Esophagus muscularis mucosa (tissue), 4 donors: ENCODE data around the gene TRAF3.

ENCODE experiments used
- EP300 ChIP-seq: sonication (generic); formaldehyde crosslinking; IDR thresholded peaks from one replicate; pipeline ENCODE4 v1.6.1; 2017; ENCODE audit warnings: antibody characterized with exemption
- POLR2A ChIP-seq: fragments of 450-650 bp; IDR thresholded peaks from one replicate; pipeline ENCODE4 v1.6.1; 2017; ENCODE audit warnings: antibody characterized with exemption, moderate library complexity, mild to moderate bottlenecking, low read depth
- TF ChIP-seq, protein P1 (sequence below), 3 experiments: fragments of 200-600 bp in 2 of 3; fragments of 450-650 bp in 1 of 3; sonication (generic) in 2 of 3; IDR thresholded peaks; one replicate each; pipeline ENCODE4 v1.5.1; 2017 to 2019; ENCODE audit warnings: antibody characterized with exemption in 3 of 3, mild to moderate bottlenecking in 2 of 3, moderate library complexity in 1 of 3

DNA sequence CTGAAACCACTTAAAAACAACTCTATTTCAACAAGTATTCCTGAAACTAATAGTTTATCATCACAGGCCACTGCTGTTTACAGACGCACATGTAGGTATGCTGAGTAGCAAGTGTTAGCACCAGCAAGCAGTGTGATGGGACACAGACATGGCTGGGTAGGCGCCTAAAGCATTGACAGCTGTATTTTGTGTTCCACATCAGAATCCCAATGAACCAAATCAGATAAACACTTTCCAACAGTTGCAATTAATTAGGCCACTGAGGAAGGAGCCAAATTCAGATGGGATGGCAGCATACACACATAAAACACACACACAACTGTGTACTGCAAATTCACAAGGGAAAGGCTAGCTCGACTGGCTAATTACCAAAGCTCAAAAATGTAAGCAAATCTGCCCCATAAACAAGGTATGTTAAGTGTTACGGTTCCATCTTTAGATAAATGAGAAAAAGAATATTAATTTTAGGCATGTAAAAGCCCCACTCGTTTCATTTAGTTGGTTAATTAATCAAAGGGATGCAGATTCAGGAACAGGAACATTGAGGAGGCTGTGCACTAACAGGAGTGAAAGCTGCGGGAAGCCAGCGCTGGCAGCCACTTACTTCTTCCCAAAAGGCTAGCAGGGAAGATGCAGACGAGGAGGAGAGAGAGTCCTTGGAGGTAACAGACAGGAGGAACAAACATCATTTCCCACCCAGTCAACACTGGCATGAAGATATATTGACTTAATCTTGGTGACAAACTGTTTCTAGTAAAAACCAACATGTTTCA is 178.6 kb downstream of the TRAF3 start:
- no peak for TF ChIP-seq POLR2A
- TF ChIP-seq, protein P1, sequence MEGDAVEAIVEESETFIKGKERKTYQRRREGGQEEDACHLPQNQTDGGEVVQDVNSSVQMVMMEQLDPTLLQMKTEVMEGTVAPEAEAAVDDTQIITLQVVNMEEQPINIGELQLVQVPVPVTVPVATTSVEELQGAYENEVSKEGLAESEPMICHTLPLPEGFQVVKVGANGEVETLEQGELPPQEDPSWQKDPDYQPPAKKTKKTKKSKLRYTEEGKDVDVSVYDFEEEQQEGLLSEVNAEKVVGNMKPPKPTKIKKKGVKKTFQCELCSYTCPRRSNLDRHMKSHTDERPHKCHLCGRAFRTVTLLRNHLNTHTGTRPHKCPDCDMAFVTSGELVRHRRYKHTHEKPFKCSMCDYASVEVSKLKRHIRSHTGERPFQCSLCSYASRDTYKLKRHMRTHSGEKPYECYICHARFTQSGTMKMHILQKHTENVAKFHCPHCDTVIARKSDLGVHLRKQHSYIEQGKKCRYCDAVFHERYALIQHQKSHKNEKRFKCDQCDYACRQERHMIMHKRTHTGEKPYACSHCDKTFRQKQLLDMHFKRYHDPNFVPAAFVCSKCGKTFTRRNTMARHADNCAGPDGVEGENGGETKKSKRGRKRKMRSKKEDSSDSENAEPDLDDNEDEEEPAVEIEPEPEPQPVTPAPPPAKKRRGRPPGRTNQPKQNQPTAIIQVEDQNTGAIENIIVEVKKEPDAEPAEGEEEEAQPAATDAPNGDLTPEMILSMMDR (IDR thresholded peaks at IDR 0.05), result no peak
- TF ChIP-seq EP300, result no peak
